ENCODE measurements around the gene THOC5.
"Not testable (repeated sequence)": the region's sequence is repeated elsewhere in the genome, so short reads cannot be mapped to it uniquely, and the experiment has no call there.

Gene THOC5

DNA sequence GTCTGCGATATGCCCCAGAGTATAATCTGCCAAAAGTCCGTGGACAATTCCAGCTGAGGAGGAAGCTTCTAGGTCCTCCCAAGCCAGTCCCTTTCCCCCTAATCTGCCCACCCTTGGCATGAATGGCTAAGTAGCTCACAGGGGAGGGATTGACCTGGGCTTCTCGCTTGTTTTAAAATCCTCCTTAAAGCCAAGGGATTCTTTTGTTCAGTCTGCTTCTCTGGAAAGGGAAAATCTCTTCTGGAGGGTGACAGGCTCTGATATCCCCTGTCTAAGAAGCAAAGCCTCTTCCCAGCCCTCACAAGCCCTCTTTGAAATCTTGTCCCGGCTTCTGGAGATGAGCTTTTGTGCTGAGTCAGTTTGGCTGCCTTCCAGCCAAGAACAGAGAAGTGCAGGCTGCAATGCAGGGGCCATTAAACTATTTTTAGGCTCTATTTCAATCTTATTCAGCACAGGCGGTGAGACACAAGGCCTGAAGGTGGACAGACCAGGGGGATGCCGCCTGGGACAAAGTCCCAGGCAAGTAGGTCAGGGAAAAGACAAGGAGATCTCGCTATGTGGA is 49.7 kb downstream of the THOC5 start:
- peak; percentile 58 for DNase-seq

- DNase-seq, result no peak
Measured at GRCh38 chr22:29499852-29500251, 53.7 kb downstream of the THOC5 start.

DNA sequence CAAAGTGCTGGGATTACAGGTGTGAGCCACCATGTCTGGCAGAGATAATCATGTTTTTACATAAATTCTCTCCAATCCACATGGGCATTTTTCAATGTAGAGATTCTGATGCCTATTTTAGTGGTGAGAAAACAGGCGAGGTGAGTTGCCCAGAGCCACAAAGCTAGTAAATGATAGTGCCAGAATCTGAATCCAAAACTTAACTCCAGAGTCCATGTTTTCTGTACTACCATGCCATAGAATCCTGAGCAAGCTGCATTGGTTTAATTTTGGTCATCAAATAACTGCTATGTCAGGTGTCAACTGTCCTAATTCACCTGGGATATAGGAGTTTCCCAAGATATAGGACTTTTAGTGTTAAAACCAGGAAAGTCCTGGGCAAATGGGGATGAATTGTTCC is 59.9 kb downstream of the THOC5 start:
- no peak for DNase-seq

- no peak for DNase-seq
Measured at GRCh38 chr22:29491012-29491411, 62.5 kb downstream of the THOC5 start.

DNA sequence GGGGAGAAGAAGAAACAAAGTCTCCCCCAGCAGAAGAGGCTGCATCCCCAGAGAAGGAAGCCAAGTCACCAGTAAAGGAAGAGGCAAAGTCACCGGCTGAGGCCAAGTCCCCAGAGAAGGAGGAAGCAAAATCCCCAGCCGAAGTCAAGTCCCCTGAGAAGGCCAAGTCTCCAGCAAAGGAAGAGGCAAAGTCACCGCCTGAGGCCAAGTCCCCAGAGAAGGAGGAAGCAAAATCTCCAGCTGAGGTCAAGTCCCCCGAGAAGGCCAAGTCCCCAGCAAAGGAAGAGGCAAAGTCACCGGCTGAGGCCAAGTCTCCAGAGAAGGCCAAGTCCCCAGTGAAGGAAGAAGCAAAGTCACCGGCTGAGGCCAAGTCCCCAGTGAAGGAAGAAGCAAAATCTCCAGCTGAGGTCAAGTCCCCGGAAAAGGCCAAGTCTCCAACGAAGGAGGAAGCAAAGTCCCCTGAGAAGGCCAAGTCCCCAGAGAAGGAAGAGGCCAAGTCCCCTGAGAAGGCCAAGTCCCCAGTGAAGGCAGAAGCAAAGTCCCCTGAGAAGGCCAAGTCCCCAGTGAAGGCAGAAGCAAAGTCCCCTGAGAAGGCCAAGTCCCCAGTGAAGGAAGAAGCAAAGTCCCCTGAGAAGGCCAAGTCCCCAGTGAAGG is 64.3 kb downstream of the THOC5 start:
- DNase-seq, result not testable (repeated sequence)

- no peak for DNase-seq
Measured at GRCh38 chr22:29487426-29487986, 66.1 kb downstream of the THOC5 start.

- DNase-seq, result no peak
Measured at GRCh38 chr22:29485448-29485847, 68.1 kb downstream of the THOC5 start.

DNA sequence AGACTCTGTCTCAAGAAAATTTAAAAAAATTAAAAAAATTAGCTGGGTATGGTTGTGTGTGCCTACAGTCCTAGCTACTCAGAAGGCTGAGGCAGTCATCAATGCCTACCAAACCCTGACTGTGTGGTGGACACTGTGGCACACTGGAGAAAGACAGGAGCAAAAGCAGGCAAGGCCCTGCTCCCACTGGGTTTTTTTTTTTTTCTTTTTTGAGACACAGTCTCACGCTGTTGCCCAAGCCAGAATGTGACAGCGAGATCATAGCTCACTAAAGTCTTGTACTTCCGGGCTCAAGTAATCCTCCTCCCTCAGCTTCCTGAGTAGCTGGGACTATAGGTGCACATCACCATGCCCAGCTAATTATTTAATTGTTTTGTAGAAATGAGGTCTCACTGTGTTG is 68.9 kb downstream of the THOC5 start:
- DNase-seq, result no peak

DNA sequence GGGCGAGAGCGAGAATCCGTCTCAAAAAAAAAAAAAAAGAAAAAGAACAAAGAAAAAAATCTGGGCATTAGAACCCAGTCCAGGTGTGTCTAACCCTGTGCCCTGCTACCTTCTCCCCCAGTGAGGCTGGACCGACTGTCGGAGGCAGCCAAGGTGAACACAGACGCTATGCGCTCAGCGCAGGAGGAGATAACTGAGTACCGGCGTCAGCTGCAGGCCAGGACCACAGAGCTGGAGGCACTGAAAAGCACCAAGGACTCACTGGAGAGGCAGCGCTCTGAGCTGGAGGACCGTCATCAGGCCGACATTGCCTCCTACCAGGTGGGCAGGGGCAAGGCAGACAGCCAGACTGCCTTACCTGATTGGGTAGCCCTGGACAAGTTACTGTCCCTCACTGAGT is 70.3 kb downstream of the THOC5 start:
- DNase-seq, result no peak

DNA sequence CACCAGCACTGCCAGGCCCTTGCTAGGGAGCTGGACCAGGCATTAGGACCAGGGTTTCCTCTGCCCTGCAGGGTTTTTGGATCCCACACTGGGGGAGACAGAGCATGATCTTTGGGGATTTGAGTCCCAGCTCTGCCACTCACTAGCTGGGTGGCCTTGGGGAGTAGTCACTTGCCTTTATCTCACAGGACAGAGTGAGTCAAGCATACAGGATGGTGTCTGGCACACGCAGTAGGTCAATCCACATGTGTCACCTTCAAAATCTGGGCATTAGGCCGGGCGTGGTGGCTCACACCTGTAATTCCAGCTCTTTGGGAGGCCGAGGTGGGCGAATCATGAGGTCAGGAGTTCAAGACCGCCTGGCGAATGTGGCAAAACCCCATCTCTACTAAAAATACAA is 70.8 kb downstream of the THOC5 start:
- DNase-seq, result no peak

DNA sequence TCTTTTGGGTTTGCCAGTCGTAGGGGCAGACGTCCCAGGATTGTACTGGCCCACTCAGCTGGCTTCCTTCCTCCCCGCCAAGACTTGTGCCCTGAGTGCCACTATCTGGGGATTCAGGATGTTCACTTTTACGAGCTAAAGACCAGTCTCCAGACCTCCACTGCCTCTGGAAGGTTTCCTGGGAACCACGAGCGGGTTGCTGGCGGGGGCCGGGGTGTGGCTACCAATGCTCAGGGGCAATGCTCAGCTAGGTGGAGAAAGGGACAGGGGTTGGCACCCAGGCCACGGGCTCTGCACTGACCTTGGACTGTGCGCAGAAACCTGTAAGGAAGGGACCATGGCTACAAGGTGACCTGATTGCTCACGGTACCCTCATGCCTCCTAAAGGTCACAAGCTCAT is 71.3 kb downstream of the THOC5 start:
- no peak for DNase-seq

DNA sequence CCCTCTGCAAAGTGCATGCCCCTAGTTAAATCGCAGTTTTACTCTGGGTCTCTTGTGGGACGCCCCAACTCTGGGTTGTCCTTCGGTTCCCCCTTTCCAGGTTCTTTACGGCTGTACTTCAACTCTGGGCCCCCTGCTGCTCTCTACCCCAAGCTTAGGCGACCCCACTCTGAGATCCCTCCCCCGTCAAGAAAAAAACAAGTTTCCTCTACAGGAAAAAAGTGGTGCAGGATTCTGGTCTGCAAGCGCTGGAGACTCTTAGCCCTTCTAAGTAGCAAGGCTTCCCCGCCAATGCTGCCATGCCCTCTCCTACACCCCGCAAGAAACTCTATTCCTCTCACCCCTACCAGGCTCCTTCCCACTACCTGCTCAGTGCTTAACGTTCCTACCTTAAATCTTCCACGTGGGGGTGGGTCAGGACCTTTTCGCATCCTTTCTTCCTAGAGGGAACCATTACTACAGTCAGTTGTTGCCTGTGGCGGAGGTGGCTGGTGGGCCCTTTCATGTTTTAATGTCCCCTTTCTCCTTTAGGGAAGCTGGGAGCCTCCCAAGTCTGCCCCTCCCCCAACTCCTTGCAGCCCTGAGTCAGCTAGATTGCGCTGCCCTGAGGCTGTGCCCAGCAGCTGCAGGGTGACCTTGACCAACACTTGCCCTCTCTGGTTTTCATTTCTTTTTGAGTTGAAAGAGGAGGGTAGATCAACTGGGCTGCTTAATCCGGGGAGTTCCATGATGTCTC is 72.1 kb downstream of the THOC5 start:
- no peak for DNase-seq

DNA sequence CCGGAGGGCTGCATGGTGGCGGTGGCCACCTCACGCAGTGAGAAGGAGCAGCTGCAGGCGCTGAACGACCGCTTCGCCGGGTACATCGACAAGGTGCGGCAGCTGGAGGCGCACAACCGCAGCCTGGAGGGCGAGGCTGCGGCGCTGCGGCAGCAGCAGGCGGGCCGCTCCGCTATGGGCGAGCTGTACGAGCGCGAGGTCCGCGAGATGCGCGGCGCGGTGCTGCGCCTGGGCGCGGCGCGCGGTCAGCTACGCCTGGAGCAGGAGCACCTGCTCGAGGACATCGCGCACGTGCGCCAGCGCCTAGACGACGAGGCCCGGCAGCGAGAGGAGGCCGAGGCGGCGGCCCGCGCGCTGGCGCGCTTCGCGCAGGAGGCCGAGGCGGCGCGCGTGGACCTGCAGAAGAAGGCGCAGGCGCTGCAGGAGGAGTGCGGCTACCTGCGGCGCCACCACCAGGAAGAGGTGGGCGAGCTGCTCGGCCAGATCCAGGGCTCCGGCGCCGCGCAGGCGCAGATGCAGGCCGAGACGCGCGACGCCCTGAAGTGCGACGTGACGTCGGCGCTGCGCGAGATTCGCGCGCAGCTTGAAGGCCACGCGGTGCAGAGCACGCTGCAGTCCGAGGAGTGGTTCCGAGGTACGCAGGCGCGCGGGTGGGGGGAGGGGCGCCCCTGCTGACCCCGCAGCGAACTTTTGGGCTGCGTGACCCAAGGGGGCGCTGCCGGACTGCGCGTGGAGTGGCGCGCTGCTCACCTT is 72.9 kb downstream of the THOC5 start:
- peak; percentile 23 for DNase-seq

- no peak for DNase-seq
Measured at GRCh38 chr22:29480262-29480511, 73.4 kb downstream of the THOC5 start.

GRCh38 chr22:29479417-29480261 is 73.9 kb downstream of the THOC5 start, which contains the start of gene NEFH:
Gene NEFH, plus strand, starts transcription at chr22:29480218. Its CDS starts 45 bp downstream, at chr22:29480263.
- no peak for DNase-seq

GRCh38 chr22:29478326-29479276 is 75.0 kb downstream of the THOC5 start:
- DNase-seq, result no peak

DNA sequence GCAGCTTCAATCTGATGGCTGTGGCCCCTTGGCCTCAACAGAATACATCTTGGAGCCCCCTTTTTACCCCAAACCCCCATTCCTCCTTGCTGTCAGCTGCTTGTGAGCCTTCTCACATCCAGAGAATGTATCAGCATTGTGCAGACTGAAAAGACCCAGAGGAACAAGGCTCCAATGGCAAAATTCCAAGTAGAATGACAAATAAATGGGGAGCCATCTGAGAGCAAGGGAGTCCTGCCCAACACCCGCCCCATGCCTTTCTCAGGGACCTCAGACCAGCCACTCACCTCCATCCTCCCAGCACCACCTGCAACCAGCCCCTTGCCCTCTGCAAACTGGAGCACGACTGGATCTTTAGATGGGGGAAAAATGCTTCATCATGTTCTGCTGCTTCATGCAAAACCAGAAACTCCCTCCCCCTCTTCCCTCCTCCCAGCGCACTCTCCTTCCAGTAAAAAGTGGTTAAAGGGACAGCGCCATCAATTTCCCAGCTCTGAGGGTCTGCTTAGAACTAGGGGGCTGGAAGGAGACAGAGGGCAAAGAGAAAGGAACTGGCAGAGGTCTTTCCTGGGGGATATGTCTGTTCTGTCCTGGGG is 75.7 kb downstream of the THOC5 start:
- DNase-seq, result no peak

- DNase-seq, result no peak
Measured at GRCh38 chr22:29476116-29476515, 77.4 kb downstream of the THOC5 start.

DNA sequence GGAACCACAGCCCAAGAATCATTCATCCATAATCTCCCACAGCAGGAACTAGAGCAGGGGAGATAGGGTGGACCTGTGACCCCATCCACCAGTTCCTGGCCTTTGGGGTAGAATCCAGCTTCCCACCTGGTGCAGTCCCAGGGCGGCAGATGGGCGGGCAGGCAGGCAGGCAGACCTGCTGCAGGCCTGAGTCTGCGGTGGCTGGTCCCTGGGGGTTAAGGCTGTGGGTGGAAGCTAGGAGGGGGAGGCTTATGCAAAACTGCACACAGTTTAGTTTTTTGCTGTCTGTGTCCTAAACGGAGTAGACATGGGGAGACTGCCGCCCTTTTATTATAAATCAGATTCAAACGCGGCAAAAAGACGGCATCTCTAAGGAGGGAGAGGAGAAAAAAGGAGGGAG is 78.0 kb downstream of the THOC5 start:
- no peak for DNase-seq

GRCh38 chr22:29473001-29473400 is 80.6 kb downstream of the THOC5 start:
- DNase-seq, result no peak
